Activated CD4-positive, alpha-beta T cell treated with anti-CD3 and anti-CD28 coated beads for 4 hours (primary cell): ENCODE data around the gene SLC4A9.
A peak's percentile ranks its signal among the peaks of the same experiment; 100 is the strongest.
"Not testable (repeated sequence)": the region's sequence is repeated elsewhere in the genome, so short reads cannot be mapped to it uniquely, and the experiment has no call there.

ENCODE experiments used
- DNase-seq, 2 donors: peaks; one replicate each; pipeline ENCODE4 v3.0.0-alpha.2; 2020

SLC4A9 gene

DNA sequence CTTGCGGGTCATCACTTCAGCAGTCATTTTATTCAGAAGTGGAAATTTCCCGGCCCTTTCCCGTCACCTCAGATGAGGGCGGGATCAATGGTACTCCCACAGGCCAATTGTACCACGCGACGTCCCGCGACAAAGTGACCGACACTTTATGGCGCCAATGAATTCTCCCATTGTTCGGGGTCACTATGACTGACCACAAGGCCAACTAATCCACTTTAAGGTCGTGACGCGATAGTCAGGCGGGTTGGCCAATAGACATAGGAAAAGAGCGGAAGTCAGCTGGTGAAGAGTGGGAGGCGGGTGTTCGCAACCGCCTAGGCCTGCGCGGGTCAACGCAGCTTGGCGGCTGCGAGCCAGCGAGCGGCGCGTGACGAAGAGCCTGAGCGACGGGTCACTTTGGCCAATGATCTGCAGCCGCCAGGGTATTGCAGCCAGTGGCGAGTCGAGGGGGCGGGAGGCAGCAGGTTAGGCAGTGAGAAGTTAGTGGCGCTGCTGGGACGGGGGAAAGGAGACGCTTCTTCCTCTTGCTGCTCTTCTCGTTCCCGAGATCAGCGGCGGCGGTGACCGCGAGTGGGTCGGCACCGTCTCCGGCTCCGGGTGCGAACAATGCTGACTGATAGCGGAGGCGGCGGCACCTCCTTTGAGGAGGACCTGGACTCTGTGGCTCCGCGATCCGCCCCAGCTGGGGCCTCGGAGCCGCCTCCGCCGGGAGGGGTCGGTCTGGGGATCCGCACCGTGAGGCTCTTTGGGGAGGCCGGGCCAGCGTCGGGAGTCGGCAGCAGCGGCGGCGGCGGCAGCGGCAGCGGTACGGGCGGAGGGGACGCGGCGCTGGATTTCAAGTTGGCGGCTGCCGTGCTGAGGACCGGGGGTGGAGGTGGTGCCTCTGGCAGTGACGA lies 41.6 kb downstream of the SLC4A9 start, which contains the start of gene ANKHD1:
Gene ANKHD1, plus strand, starts transcription at position 472 of the 896 bp plus-strand sequence. Its CDS starts 135 bp downstream, at position 607.
- peak; percentile 94 to 95 for DNase-seq

DNA sequence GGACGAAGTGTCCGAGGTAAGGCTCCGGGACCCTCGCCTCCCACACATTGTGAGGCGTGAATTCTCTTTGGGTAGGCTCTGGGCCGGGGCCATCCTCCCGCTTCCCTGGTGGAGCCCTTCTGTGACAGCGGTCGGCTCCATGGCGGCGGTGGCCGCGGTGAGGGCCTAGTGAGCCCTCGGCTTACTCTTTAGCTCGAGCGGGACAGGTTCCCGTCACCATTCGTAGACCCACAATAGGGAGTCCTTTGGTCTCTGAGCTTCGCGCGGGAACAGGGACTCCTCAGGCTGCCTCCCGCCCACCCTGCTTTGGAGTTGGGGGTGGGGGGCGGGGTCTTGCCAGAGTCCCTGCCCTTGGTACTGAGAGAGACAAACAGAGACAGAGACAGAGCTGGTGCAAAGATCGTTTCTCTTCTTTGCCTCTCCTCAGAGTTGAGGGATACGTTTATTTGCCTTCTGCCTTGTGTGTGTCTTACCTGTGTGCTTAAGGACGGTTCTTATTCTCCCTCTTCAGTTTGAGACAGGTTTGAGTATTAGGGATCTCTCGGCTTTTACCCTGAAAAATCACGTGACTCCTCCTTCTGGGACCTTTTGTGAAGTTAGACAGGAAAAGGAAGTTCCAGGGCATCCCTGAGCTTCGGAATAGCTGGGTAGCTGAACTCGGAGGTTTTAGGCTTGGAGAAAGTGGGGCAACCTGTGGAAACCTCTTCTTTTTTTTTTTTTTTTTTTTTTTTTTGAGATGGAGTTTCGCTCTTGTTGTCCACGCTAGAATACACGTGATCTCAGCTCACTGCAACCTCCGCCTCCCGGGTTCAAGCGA lies 42.5 kb downstream of the SLC4A9 start:
- peak; percentile 47 to 57 for DNase-seq

DNA sequence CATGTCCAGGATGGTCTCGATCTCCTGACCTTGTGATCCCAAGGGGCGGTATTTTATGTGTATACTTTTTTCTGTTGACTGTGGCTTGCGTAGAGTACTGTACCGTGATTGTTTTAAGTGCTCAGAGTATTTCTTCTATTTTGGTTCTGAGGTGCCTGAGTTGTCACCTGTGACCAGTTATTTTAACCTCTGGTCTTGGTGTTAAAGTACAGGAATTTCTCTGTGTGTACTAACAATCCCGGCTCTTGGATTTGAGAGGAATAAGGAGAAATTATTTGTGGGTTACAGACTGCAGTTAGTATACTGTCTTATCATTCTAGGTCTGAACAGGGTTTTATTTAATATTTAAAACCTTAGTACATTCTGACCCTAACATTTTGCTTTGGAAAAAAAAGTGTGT lies 43.6 kb downstream of the SLC4A9 start:
- no peak for DNase-seq

DNA sequence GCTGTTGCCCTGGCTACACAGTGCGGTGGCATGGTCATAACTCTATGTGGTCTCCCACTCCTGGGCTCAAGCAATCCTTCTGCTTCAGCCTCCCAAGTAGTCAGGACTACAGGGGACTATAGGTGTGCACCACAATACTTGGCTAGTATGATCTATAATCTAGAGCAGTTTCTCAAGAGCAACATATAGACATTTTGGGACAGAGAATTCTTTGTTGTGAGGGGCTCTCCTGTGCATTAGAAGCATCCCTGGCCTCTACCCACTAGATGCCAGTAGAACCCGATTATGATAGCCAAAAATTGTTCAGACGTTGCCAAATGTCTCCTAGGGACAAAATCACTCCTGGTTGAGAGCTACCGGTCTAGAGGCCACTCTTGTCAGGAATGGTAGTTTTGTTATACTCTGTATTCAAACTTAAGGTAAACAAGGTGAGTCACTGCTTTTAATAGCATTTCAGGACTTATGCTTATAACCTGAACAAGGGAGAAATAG lies 48.8 kb downstream of the SLC4A9 start:
- no peak for DNase-seq

DNA sequence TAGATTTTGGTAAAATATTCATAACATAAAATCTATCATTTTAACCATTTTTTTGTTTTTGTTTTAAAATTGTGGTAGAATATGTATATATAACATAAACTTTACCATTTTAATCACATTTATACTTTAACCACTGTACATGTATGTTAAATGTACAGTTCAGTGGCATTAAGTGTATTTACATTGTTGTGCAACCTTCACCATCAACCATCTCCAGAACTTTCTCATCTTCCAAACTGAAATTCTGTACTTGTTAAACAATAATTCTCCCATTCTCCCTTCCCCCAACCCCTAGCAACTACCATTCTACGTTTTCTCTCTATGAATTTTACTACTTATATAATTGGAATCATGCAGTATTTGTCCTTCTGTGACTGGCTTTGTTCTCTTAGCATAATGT lies 53.2 kb downstream of the SLC4A9 start:
- DNase-seq = no peak

DNA sequence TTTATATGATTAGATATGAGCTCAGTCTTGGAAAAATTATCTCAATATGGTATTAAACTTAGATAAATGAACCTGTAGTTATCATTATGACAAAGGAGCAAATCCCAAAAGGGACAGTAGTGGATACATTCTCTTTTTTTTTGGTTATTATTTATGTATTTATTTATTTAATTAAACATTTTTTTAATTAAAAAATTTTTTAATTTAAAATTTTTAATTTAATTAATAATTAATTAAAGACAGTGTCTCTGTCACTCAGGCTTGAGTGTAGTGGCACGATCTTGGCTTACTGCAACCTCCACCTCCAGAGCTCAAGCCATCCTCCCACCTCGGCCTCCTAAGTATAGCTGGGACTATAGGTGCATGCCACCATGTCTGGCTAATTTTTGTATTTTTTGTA lies 57.2 kb downstream of the SLC4A9 start:
- no peak for DNase-seq

DNA sequence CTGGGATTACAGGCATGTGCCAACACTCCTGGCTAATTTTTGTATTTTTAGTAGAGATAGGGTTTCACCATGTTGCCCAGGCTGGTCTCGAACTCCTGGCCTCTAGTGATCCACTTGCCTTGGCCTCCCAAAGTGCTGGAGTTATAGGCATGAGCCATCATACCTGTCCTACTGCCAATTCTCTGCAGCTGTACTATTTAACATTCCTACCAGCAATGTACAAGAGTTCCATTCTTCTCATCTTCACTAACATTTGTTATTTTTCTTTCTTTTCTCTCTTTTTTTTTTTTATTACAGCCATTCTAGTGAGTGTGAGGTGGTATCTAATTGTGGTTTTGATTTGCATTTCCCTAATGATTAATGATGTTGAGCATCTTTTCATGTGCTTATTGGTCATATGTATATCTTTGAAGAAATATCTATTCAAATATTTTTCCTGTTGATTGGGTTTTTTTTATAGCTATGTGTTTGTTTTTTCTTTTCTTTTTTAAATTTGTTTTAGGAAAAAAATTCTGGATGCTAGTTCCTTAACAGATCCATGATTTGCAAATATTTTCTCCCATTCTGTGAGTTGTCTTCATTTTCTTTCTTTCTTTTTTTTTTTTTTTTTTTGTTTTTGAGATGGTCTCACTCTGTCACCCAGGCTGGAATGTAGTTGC lies 59.0 kb downstream of the SLC4A9 start:
- no peak for DNase-seq

DNA sequence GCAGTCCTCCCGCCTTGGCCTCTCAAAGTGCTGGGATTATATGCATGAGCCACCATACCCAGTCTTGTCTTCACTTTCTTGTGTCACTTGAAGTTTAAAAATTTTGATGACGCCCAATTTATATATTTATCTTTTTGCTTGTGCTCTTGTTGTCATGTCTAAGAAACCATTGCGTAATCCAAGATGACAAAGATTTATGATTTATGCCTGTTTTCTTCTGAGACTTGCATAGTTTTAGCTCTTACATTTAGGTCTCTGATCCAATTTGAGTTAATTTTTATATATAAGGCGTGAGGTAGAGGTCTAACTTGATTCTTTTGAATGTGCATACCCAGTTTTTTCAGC lies 60.2 kb downstream of the SLC4A9 start:
- DNase-seq = no peak

DNA sequence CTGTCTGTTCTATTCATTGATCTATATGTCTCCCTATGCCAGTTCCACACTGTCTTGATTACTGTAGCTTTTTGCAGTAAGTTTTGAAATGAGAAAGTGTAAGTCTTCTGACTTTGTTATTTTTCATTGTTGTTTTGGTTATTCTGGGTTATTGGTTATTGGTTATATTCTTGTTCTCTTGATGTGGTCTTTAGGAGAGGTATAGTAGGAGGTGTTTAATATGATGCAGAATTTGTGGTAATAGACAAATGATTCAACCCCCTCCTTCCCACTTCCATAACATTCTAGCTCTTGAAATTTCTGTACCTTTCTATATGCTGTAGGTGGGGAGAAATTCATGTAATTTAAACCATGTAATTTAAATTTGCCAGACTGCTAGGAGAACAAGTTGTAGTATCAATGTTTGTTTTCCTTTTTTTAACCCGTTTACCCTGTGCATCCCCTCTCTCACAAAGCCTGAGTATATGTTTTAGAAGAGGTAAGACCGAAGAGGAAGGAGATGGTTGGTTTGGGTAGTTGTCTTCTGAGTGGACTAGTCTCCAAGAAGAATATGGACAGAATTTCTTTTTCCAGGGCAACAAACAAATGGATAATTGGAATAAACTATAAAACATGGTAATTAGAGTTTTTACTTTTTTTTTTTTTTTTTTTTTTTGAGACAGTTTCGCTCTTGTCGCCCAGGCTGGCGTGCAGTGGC lies 60.8 kb downstream of the SLC4A9 start:
- no peak for DNase-seq

DNA sequence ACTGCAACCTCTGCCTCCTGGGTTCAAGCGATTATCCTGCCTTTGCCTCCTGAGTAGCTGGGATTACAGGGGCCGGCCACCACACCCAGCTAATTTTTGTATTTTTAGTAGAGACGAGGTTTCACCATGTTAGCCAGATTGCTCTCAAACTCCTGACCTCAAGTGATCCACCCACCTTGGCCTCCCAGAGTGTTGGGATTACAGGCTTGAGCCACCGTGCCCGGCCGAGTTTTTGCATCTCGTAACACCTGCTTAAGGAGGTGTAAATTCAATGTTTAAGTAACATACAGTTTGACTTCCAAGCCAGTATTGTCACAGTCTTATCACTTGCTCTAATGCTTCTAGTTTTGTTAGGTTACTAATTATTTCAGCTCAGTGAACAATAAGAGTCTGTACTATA lies 61.4 kb downstream of the SLC4A9 start:
- not testable (repeated sequence) for DNase-seq

DNA sequence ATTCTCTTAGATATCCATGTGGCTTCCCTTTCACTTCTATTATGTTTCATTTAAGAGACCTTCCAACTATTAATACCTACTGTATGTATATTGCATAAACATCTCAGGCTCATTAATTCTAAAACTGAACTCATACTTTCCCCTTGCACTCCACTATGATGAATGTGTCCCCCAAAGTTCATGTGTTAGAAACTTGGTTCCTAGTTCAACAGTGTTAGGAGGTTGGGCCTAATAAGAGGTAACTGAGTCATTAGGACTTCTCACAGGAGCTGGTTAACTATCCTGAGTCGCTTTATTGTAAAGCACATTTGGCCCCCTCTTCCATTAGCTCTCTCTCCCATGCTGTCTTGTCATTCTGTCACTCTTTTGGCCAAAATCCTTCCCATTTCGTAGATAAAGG lies 63.6 kb downstream of the SLC4A9 start:
- no peak for DNase-seq

DNA sequence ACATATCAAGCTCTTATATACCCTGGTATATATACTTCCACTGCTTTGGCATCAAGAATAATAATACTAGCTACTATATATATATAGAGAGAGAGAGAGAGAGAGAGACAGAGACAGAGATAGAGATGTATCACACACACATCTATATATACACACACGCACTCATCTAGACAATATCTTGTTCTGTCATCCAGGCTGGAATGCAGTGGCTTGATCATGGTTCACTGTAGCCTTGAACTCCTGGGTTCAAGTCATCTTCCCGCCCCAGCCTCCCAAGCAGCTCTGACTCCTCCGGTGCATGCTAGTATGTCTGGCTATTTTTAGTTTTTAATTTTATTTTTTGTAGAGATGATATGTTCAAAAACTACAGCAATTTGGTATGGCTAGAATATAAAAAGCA lies 64.1 kb downstream of the SLC4A9 start:
- no peak for DNase-seq
